Kidney epithelial cell (primary cell): ENCODE results near the gene GPR83. TPM values are rescaled to one million over a fixed set of nuclear protein-coding genes. Genes with fewer than 3 reads are reported as not detected.

Experiments used
- DNase-seq: peaks from one replicate; pipeline ENCODE4 v3.0.0-alpha.2; 2010; ENCODE audit warnings: low read depth
- H3K27me3 ChIP-seq: 2 replicates; pipeline ENCODE4 v1.6.0; 2011; ENCODE audit warnings: low read length; ENCODE audit not compliant: control insufficient read depth, insufficient read depth
- H3K36me3 ChIP-seq: 2 replicates; pipeline ENCODE4 v1.5.1; 2011; ENCODE audit warnings: low read length; ENCODE audit not compliant: control insufficient read depth, insufficient read depth
- H3K4me3 ChIP-seq: 2 replicates; pipeline ENCODE4 v1.5.1; 2011; ENCODE audit warnings: low read depth, mild to moderate bottlenecking, control low read depth, low read length
- CTCF ChIP-seq: IDR thresholded peaks from 2 replicates; pipeline ENCODE4 v1.5.1; 2011; ENCODE audit warnings: mild to moderate bottlenecking, moderate library complexity, low read length, control low read depth, inconsistent platforms; ENCODE audit not compliant: insufficient read depth, poor library complexity, severe bottlenecking
- total RNA-seq: library from RNA; depleted of rRNA; stranded (reverse); fragments of >200 nt; gene quantifications from 2 replicates; pipeline ENCODE4 v1.2.3, GENCODE V29; 2015

The GPR83 gene
- 0.07 TPM in 1 of 2 replicates, not detected in the other for total RNA-seq

GRCh38 chr11:94400839-94401772, at the start of gene GPR83:
Gene GPR83, minus strand, starts transcription at chr11:94401419. Its CDS starts 172 bp downstream, at chr11:94401247.
- DNase-seq, result no peak
- Histone ChIP-seq H3K36me3 (no peaks in the 10 kb centered on the region), H3K4me3 (peak within 1 kb of the TSS; percentile 34), H3K27me3 (peaks cover 33% of the 10 kb centered on the region)
- peak; percentile 3 for TF ChIP-seq CTCF

- Histone ChIP-seq H3K36me3 (no peaks in the 10 kb centered on the region), H3K4me3 (no peak overlapping the region), H3K27me3 (no peaks in the 10 kb centered on the region)
- no peak for DNase-seq
- no peak for TF ChIP-seq CTCF
These were observed 48.8 kb upstream of the GPR83 start for GRCh38 chr11:94450048-94450447.

- no peaks in the 10 kb centered on the region for H3K27me3 ChIP-seq
- no peak overlapping the region for H3K4me3 ChIP-seq
- TF ChIP-seq CTCF, result no peak
- DNase-seq, result peak; percentile 51
- no peaks in the 10 kb centered on the region for H3K36me3 ChIP-seq
These were observed 48.2 kb upstream of the GPR83 start for GRCh38 chr11:94449437-94449836.

- TF ChIP-seq CTCF, result no peak
- H3K36me3 ChIP-seq, result no peaks in the 10 kb centered on the region
- H3K27me3 ChIP-seq, result no peaks in the 10 kb centered on the region
- DNase-seq, result no peak
- no peak overlapping the region for H3K4me3 ChIP-seq
These were observed 47.8 kb upstream of the GPR83 start for GRCh38 chr11:94449029-94449428.

GRCh38 chr11:94447149-94447548, 45.9 kb upstream of the GPR83 start:
- no peak for DNase-seq
- H3K36me3 ChIP-seq, result no peaks in the 10 kb centered on the region
- no peak overlapping the region for H3K4me3 ChIP-seq
- H3K27me3 ChIP-seq, result no peaks in the 10 kb centered on the region
- no peak for TF ChIP-seq CTCF
